Neural cell (in vitro differentiated cells): ENCODE data around the gene TATDN2.

Experiments used
- EP300 ChIP-seq: fragments of 450-650 bp; conservative IDR thresholded peaks from 2 replicates; pipeline ENCODE4 v1.6.1; 2014; ENCODE audit warnings: antibody characterized with exemption, mild to moderate bottlenecking, moderate library complexity; ENCODE audit not compliant: poor library complexity, severe bottlenecking
- POLR2AphosphoS5 ChIP-seq: IDR thresholded peaks from 2 replicates; pipeline ENCODE4 v1.6.1; 2012
- TF ChIP-seq, protein P1 (sequence below): fragments of 450-650 bp; IDR thresholded peaks from 2 replicates; pipeline ENCODE4 v1.5.1; 2014; ENCODE audit warnings: antibody characterized with exemption, mild to moderate bottlenecking, moderate library complexity; ENCODE audit not compliant: poor library complexity, severe bottlenecking

DNA sequence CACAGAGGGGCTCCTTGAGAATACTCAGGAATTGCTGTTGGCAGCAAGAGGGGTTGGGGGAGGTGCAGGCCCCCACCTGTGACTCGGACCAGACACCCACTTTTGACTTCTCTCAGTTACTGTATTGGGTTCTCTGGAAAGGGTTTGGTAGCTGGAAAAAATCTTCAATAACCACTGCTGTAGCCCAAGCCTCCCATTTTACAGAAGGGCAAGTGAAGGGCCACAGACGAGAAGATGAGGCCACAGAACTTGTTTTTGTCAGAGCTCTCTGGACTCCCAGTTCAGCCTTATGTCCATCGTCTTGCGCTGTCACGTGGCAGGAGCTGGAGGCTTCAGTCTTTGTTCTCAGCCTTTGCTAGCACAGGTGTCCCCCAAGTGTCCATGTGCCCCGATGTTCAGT, 12.7 kb upstream of the TATDN2 start:
- TF ChIP-seq, protein P1, sequence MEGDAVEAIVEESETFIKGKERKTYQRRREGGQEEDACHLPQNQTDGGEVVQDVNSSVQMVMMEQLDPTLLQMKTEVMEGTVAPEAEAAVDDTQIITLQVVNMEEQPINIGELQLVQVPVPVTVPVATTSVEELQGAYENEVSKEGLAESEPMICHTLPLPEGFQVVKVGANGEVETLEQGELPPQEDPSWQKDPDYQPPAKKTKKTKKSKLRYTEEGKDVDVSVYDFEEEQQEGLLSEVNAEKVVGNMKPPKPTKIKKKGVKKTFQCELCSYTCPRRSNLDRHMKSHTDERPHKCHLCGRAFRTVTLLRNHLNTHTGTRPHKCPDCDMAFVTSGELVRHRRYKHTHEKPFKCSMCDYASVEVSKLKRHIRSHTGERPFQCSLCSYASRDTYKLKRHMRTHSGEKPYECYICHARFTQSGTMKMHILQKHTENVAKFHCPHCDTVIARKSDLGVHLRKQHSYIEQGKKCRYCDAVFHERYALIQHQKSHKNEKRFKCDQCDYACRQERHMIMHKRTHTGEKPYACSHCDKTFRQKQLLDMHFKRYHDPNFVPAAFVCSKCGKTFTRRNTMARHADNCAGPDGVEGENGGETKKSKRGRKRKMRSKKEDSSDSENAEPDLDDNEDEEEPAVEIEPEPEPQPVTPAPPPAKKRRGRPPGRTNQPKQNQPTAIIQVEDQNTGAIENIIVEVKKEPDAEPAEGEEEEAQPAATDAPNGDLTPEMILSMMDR = no peak
- no peak for TF ChIP-seq POLR2AphosphoS5
- TF ChIP-seq EP300 = no peak
